ENCODE measurements around the gene GATC.

DNA sequence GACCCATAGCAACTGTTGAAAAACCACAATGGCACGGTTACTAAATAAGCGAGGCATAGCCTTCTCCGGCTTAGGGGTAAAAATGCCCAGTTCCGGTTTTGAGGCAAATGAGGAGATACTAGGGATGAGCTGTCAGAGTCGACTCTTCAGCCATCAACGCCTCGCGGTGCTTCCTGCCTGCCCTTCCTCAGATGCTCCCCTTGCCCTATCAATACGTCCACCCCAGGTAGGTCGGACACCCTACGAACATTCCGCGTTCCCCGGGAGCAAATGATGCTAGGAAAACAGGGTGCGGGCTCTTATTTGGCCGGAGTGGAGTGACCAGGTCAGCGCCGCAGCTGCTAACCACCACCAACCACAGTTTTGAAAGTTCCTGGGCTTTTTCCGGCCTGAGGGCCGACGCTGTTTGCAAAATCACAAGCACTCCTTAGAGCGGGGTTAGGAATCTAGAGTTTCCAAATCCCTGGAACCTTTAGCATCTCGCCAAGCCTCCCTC lies 22.1 kb downstream of the GATC start:
- TF ChIP-seq, protein P1, sequence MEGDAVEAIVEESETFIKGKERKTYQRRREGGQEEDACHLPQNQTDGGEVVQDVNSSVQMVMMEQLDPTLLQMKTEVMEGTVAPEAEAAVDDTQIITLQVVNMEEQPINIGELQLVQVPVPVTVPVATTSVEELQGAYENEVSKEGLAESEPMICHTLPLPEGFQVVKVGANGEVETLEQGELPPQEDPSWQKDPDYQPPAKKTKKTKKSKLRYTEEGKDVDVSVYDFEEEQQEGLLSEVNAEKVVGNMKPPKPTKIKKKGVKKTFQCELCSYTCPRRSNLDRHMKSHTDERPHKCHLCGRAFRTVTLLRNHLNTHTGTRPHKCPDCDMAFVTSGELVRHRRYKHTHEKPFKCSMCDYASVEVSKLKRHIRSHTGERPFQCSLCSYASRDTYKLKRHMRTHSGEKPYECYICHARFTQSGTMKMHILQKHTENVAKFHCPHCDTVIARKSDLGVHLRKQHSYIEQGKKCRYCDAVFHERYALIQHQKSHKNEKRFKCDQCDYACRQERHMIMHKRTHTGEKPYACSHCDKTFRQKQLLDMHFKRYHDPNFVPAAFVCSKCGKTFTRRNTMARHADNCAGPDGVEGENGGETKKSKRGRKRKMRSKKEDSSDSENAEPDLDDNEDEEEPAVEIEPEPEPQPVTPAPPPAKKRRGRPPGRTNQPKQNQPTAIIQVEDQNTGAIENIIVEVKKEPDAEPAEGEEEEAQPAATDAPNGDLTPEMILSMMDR (IDR thresholded peaks at IDR 0.05), result no peak
- no peak for TF ChIP-seq EZH2 (IDR thresholded peaks at IDR 0.05; ENCODE audit: borderline replicate concordance, insufficient read depth, low read depth, low read length, poor library complexity, severe bottlenecking)
